ACC112 (cell line): Measurements from ENCODE around the gene RFPL2.

ENCODE experiments used
- H2AFZ ChIP-seq: fragments of 200-600 bp; sonication (generic); one replicate; pipeline ENCODE4 v1.6.0; 2017; ENCODE audit warnings: antibody characterized with exemption, low read length; ENCODE audit not compliant: unreplicated experiment
- H3K27ac ChIP-seq: fragments of 200-600 bp; sonication (generic); 2 replicates; pipeline ENCODE4 v1.5.1; 2014; ENCODE audit warnings: low read depth, mild to moderate bottlenecking, antibody characterized with exemption, low read length, moderate library complexity
- H3K27me3 ChIP-seq: fragments of 200-600 bp; sonication (generic); 2 replicates; pipeline ENCODE4 v1.6.1; 2014; ENCODE audit warnings: mild to moderate bottlenecking, antibody characterized with exemption, low read length, moderate library complexity, mixed read lengths; ENCODE audit not compliant: insufficient read depth
- H3K36me3 ChIP-seq: fragments of 200-600 bp; sonication (generic); 2 replicates; pipeline ENCODE4 v1.6.1; 2016; ENCODE audit warnings: mild to moderate bottlenecking, antibody characterized with exemption, low read length, moderate library complexity, mixed read lengths; ENCODE audit not compliant: insufficient read depth
- H3K4me1 ChIP-seq: fragments of 200-600 bp; sonication (generic); one replicate; pipeline ENCODE4 v1.6.1; 2016; ENCODE audit warnings: low read length, mixed read lengths; ENCODE audit not compliant: insufficient read depth, unreplicated experiment, control insufficient read depth
- H3K4me3 ChIP-seq: fragments of 200-600 bp; sonication (generic); 2 replicates; pipeline ENCODE4 v1.5.1; 2014; ENCODE audit warnings: mild to moderate bottlenecking, low read depth, low read length
- H3K79me2 ChIP-seq: fragments of 200-600 bp; sonication (generic); one replicate; pipeline ENCODE4 v1.6.0; 2016; ENCODE audit warnings: low read length; ENCODE audit not compliant: control insufficient read depth, unreplicated experiment, insufficient read depth

The RFPL2 gene

DNA sequence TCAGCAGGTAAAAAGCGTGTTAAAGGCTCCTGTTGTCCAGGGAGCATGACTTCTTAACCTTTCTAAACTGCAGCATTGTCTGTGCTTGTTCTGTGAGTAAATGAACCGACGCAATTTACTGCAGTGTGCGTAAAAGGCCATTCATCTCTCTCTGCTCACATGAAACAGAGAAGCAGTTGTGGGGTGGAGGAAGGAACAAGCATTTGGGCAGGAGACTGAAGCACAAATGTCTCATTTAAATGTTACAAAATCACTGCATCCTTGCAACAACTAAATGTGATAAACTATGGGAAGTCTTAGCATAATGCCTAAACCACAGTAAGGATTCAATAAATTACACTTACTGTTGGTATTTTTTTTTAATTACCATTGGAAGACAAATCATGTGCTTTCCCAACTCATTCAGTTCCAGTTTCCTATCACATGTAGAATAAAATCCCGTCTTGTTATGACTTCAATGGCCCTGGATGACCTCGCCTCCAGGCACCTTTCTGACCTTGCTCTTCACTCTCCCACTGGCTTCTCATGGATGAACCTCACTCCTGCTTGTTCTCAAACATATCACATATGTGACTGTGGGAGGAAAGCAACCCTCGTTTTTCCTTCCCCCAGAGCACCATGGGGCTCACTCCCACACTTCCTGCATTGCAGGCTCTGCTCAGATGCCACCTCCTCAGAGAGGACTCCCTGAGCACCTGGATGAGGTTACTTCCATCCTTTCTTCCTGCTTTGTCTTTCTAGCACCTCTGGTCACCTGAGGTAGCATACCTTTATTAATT is 21.6 kb upstream of the RFPL2 start:
- no peaks in the 10 kb centered on the region for H3K4me1 ChIP-seq
- H3K79me2 ChIP-seq = no peaks in the 10 kb centered on the region
- no peak overlapping the region for H2AFZ ChIP-seq
- peaks cover 35% of the 10 kb centered on the region for H3K27me3 ChIP-seq
- no peak overlapping the region for H3K27ac ChIP-seq
- H3K36me3 ChIP-seq = no peaks in the 10 kb centered on the region
- H3K4me3 ChIP-seq = no peak overlapping the region

- peaks cover 32% of the 10 kb centered on the region for H3K27me3 ChIP-seq
- no peaks in the 10 kb centered on the region for H3K36me3 ChIP-seq
- H3K4me1 ChIP-seq = no peaks in the 10 kb centered on the region
- H3K79me2 ChIP-seq = no peaks in the 10 kb centered on the region
- H2AFZ ChIP-seq = no peak overlapping the region
- no peak overlapping the region for H3K27ac ChIP-seq
- H3K4me3 ChIP-seq = no peak overlapping the region
Observed at GRCh38 chr22:32222991-32223390, 18.1 kb upstream of the RFPL2 start.

GRCh38 chr22:32219026-32219425 is 14.2 kb upstream of the RFPL2 start:
- no peak overlapping the region for H3K27ac ChIP-seq
- no peak overlapping the region for H3K4me3 ChIP-seq
- no peaks in the 10 kb centered on the region for H3K36me3 ChIP-seq
- H3K27me3 ChIP-seq = peaks cover 12% of the 10 kb centered on the region
- no peaks in the 10 kb centered on the region for H3K4me1 ChIP-seq
- no peak overlapping the region for H2AFZ ChIP-seq
- H3K79me2 ChIP-seq = no peaks in the 10 kb centered on the region

- H3K4me1 ChIP-seq = no peaks in the 10 kb centered on the region
- H3K27me3 ChIP-seq = peaks cover 12% of the 10 kb centered on the region
- no peaks in the 10 kb centered on the region for H3K36me3 ChIP-seq
- no peak overlapping the region for H3K4me3 ChIP-seq
- H3K79me2 ChIP-seq = no peaks in the 10 kb centered on the region
- no peak overlapping the region for H2AFZ ChIP-seq
- no peak overlapping the region for H3K27ac ChIP-seq
Observed at GRCh38 chr22:32218470-32218869, 13.6 kb upstream of the RFPL2 start.

GRCh38 chr22:32217465-32217864 is 12.6 kb upstream of the RFPL2 start:
- H3K27ac ChIP-seq = no peak overlapping the region
- H3K4me1 ChIP-seq = no peaks in the 10 kb centered on the region
- peaks cover 12% of the 10 kb centered on the region for H3K27me3 ChIP-seq
- H2AFZ ChIP-seq = no peak overlapping the region
- H3K36me3 ChIP-seq = no peaks in the 10 kb centered on the region
- H3K79me2 ChIP-seq = no peaks in the 10 kb centered on the region
- H3K4me3 ChIP-seq = no peak overlapping the region

DNA sequence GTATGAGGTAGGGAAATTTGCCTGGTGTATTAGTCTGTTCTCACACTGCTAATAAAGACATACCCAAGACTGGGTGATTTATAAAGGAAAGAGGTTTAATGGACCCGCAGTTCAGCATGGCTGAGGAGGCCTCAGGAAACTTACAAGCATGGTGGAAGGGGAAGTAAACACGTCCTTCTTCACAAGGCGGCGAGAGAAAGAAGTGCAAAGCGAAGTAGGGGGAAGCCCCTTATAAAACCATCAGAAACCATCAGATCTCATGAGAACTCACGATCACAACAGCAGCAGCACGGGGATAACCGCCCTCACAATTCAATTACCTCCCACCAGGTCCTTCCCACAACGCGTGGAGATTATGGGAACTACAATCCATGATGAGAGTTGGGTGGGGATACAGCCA is 12.0 kb upstream of the RFPL2 start:
- peaks cover 9% of the 10 kb centered on the region for H3K27me3 ChIP-seq
- H2AFZ ChIP-seq = no peak overlapping the region
- no peaks in the 10 kb centered on the region for H3K79me2 ChIP-seq
- no peaks in the 10 kb centered on the region for H3K36me3 ChIP-seq
- no peak overlapping the region for H3K27ac ChIP-seq
- no peaks in the 10 kb centered on the region for H3K4me1 ChIP-seq
- H3K4me3 ChIP-seq = no peak overlapping the region

DNA sequence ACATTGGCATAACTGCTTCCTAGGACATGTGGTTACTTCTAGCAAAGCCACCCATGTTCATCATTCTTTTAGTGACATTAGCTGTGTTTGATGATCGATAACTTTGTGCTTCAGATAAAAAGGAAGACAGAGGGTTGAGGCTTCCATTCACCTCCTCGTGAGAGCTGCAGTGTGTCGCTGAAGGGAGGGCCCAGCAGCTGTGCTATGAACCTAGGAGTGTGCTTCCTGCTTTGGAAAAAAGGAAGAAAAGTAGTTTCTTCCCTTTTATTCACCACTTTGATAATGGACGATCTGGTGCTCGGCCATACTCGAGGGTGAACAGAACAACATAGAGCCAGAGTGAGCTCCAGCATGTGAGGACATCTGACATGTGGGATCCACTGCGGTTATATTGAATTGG is 6.1 kb upstream of the RFPL2 start:
- no peak overlapping the region for H3K27ac ChIP-seq
- H3K79me2 ChIP-seq = no peaks in the 10 kb centered on the region
- H3K36me3 ChIP-seq = no peaks in the 10 kb centered on the region
- no peak overlapping the region for H3K4me3 ChIP-seq
- no peaks in the 10 kb centered on the region for H3K4me1 ChIP-seq
- H3K27me3 ChIP-seq = no peaks in the 10 kb centered on the region
- no peak overlapping the region for H2AFZ ChIP-seq

- Histone ChIP-seq H3K79me2 (no peaks in the 10 kb centered on the region), H2AFZ (no peak overlapping the region), H3K4me1 (no peaks in the 10 kb centered on the region), H3K4me3 (no peak overlapping the region), H3K27ac (no peak overlapping the region), H3K27me3 (no peaks in the 10 kb centered on the region), H3K36me3 (no peaks in the 10 kb centered on the region)
Observed at GRCh38 chr22:32208681-32209080, 3.8 kb upstream of the RFPL2 start.

DNA sequence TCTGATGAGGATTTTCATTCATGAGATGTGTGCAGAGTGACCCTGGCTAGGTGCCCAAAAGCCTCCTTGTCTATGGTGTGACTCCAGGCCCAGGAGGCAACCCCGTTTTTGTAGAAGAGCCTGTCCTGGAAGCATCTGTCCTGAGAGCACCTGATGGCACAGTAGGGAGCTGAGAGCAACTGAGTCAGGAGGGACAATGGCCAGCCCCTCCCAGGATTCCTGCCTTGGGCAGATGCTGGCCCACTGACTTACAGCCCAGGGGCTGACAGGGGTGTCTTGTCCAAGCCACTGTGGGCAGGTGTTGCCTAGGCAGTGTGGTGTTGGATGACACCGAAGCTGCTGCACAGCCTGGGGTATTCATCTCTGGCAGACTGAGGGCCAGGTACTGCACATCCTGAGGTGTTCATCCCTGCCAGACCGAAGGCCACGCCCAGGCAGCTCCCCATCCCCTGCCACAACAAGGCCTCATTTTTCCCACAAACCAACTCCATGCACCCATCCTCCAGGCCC is 3.2 kb upstream of the RFPL2 start:
- peaks cover 1% of the 10 kb centered on the region; the same call in 1 of the 2 replicates for H3K27me3 ChIP-seq
- no peak overlapping the region for H3K4me3 ChIP-seq
- no peak overlapping the region for H3K27ac ChIP-seq
- no peak overlapping the region for H2AFZ ChIP-seq
- H3K4me1 ChIP-seq = no peaks in the 10 kb centered on the region
- H3K36me3 ChIP-seq = no peaks in the 10 kb centered on the region
- H3K79me2 ChIP-seq = no peaks in the 10 kb centered on the region

DNA sequence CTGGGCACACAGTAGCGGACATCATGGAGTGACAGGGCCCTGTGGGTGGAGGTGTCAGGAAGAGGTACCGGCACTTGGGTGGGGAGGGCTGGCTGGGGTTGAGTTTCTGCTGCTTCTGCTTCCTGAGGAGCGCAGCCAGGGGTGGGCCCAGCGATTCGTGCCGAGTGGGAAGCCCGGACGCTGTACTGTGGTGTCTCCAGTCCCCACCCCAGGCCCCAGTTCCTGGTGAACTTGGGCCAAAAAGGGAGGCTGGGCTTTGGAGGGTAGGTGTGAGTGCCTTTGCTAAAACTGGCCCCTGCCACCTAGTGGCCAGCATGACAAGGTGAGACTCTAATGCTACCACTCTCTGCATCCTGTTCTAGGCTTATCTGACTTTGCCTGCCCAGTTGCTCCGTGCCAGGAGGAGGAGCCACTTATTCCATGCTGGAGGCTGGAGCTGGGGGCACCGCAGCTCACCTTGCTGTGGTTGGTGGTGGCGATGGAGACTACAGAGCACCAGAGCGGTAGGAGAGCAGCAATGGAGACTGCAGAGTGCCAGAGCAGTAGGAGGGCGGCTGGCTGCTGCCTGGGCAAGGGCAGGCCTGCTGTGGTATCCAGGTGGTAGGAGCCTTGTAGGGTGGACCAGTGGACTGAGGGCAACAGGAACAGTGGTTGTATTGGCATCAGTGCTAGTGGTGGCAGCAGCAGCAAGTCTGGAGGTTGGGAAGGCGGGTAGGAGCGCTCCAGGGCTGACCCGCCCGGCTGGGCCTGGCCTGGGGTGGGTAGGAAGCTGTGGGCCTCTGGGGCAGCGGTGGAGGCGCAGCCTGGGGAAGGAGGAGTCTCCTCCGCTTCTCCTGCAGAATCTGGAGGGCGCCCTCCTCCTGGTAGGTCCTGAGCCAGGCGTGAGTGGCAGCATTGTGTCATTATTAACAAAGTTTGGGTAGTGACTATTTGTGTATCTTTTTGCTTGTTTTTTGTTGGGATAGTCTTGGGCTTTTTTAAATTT is 2.2 kb upstream of the RFPL2 start:
- Histone ChIP-seq H3K27ac (no peak overlapping the region), H3K36me3 (no peaks in the 10 kb centered on the region), H3K4me3 (no peak overlapping the region), H3K79me2 (no peaks in the 10 kb centered on the region), H2AFZ (no peak overlapping the region), H3K27me3 (peaks cover 5% of the 10 kb centered on the region; the same call in 1 of the 2 replicates), H3K4me1 (no peaks in the 10 kb centered on the region)
